GM20000 (cell line): ENCODE results near the gene NUMB.
A peak's percentile ranks its signal among the peaks of the same experiment; 100 is the strongest.

Experiments used
- DNase-seq: peaks from one replicate; pipeline ENCODE4 v3.0.0; 2012; ENCODE audit warnings: low spot score
- CTCF ChIP-seq: IDR thresholded peaks from 2 replicates; pipeline ENCODE4 v1.5.1; 2012; ENCODE audit warnings: mild to moderate bottlenecking, control low read depth; ENCODE audit errors: extremely low read depth, missing control alignments

Gene NUMB

DNA sequence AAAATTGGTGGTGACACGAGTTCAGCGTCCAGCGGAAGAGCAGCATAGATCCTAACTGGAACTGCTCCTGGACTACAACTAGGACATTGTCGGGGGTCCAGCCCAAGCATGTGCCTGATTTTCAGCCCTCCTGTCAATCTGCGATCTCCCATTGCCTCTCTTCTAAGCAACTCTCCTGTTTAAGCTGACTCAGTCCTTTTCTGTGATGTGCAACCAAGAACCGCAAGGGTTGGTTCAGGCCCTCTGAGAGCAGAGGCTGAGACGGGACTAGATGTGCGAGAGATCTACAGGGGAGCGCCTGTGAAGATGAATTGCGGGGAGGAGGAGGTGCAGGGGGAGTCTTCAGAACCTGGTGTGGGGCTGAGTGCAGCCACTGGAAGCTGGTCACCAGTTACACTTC lies 224.8 kb downstream of the NUMB start:
- no peak for DNase-seq
- TF ChIP-seq CTCF, result no peak

GRCh38 chr14:73232984-73233383 lies 225.4 kb downstream of the NUMB start:
- TF ChIP-seq CTCF, result no peak
- DNase-seq, result no peak

DNA sequence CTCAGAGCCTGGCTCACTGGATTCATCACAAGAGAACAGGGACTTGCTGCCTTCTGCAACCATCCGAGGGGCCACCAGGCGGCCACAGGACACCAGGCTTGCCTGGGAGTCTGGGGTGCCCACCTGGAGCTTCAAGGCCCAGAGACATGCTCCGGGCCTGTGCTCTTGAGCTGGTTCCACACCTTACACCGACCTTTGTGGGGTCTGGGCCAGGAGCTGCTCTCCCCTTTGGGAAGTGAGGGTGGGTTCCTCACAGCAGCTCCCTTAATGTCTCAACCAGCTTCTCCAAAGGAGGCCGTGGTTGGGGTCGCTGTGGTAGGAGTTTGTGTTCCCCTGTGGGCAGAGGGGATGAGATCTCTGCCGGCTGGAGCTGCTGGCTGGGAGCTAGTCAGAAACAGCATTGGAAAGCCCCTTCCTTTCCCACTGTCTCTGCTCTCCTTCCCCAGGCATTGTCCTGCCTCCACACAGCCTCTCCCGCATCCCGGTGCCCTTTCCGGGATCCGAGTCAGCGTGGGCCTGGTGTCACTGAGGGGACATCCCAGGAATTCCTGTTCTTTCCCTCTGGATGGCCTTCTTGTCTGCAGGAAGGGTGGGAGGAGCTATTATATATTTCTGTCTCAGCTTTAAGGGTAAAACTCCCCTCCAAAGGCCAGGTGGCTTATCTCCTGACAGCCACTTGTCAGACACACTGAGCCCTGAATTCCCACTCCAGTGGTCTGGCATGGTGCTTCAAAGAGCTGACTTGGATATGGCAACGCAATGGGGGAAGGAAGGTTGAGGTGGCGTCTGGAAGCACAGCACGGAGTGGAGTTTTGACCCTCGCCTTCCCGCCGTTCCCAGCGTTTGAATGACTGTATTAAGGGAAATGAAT lies 226.1 kb downstream of the NUMB start:
- DNase-seq, result peak; percentile 61
- peak; percentile 22 for TF ChIP-seq CTCF

DNA sequence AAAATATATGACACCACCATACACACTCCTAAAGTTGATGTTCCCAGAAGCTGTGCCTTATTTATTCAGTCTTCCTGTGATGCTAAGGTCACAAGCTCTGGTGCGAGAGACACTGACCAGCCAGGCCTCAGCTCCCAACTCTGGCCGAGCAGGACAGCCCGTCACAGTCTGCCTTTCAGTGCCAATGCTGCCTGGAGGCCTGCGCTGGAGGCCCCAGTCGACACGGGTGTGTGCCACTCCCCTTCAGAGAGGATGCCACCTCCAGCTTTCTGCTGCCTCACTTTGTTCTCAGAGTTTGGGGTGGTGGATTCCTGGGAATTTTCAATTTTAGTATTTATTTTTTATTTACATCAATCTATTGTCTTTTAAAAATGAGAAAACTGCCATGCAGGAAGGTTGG lies 228.3 kb downstream of the NUMB start:
- no peak for DNase-seq
- no peak for TF ChIP-seq CTCF

DNA sequence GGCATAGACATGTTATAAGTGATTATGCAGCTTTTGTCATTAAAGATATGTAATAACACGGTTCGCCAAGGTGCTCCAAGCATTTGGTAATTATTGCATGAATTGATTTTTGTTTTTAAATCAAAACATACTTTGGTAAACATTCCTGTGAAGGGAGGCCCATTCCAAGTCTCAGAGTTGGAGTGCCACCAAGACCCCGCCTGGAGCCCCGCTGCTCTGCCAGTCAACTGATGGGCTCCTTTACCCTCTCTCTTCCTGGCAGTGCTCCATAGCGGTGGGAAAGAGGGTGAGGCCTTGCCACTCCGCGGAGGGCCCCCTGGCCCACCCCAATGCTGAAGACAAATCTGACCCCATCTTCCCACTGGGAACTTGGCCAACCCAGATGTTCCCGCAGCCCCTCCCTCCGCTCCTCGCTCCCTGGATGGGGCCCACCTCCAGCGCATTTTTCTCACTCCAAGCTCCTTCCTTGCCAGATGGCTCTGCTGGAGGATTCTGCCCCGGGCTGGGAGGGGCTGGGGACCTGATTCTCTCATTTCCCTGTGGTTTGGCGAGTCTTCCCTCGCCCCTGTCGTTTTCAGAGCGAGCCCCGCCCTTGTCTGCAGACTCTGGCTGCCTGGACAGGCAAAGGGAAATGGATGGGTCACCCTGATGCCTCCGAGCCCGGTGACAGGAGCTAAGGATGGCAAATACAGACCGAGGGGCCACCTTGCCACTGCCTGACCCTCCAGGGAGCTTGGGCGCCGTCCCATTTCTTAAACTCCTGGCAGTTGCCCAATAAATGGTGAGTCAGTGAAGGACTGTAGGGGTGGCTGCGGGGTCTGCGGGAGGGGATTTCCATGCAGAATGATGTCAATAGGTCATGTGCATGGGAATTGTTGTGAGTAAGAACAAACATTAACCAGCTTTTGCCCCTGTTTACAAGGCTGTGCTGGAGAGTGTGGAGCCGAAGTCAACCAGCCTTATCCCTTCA lies 230.2 kb downstream of the NUMB start:
- DNase-seq, result no peak
- TF ChIP-seq CTCF, result no peak

DNA sequence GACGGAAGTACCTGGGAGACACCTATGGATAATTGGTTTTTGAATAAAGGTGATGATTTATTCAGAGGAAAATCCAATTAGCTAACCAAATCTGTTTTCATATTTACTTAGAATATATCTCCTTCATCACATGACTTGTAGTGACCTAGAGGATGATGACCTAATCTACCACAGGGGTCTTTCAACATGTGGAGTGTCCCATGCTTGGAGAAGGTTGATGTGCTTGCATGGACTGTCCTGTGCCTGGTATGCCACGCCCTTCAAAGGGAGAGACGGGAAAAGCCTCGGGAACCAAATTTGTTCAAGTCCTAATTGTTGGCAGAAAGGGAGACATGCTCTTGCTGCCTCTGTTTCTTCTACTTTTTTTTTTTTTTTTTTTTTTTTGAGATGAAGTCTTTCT lies 232.8 kb downstream of the NUMB start:
- TF ChIP-seq CTCF, result no peak
- no peak for DNase-seq
